ELR (cell line): ENCODE results near the gene FMN2.

Experiments used
- DNase-seq: peaks from one replicate; pipeline ENCODE4 v3.0.0-alpha.2; 2015; ENCODE audit warnings: low read depth

The FMN2 gene

DNA sequence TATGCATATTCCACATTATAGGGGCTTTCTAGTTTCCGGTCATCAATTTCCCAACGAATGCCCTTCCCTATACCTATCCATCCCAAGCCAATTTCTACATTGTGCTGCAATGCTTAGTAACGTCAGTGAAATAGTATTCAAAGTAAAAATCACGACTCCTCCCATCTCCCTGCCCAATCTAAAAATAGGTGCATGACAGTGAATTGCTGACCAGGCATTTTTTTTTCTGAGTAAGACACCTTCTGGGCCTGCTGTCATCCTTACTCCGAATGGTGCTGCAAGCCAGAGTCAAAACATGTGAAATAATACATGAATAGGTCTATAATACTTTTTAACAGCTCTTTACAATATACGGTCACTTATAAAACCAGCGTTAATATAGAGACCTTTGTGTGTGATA is 400.1 kb downstream of the FMN2 start:
- DNase-seq: no peak

DNA sequence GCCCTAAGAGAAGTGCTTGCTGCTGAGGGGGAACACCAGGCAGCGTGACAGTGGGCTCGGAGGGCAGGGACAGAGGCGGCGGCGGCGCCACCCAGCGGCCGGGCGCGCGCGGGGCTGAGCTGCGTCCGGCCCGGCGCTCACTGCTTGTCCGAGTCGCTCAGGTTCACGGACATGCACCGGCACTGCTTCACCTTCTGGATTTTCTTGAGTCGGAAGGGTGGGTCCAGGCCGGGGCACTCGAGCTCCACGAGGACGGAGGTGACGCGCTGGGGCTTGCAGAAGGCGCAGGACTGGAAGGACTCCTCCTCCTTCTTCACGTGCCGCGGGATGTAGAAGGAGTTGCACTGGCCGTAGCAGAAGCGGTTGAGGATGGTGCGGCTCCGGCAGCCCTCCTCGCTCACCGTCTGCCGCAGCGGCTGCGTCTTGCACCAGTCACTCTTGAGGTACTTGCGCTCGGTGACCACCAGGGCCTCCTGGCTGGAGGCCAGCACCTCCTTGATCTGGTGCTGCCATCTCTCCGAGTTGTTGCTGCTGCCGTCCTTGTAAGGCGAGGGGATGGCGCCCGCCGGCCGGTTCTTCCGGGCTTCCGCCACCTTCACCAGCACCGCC is 401.3 kb downstream of the FMN2 start:
- no peak for DNase-seq

DNA sequence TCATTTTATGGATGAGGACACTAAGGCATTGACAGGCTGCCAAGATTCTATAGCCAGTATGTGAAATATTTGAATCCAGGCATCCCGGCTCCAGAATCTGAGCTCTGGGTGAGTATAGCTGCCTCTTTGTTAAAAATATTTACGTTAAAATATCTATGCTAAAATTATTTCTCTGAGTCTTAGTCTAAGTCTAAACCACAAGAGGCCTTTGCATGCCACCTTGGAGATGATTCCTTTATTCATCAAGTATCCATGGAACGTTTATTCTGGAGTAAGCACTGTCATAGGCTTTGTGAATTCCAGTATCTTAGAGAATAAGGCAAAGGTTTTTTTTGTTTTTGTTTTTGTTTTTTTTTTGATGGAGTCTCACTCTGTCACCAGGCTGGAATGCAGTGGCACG is 403.9 kb downstream of the FMN2 start:
- peak; percentile 25 for DNase-seq

DNA sequence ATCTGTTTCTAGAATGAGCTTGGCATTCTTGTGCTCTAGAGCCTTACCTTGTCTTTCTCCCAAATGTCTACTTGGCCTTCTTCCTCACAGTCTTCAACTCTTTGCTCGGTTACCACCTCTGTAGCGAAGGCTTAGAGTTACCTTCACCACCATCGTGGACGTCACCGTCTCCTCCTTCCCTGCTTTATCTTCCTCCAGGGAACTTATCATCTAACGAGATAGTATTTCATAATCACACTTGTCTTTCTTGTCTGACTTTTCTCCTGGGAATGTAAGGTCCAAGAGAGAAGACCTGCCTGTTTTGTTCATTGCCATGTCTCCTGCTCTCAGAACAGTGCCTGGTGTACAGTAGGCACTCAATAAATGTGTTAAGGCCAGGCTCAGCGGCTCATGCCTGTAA is 404.7 kb downstream of the FMN2 start:
- DNase-seq: no peak

DNA sequence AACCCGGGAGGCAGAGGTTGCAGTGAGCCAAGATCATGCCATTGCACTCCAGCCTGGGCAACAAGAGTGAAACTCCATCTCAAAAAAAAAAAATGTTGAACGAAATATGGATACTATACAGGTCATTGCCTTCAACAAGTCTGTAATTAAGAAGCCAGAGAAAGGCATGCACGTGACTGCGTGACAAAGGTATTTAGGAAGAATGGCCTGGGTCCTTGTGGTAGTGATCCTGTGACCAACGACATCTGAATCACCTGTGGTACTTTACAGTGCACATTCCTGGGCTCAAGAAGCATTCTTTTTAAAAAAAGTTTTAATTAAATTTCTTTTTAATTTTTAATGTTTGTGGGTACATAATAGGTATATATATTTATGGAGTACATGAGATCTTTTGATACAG is 405.3 kb downstream of the FMN2 start:
- peak; percentile 50 for DNase-seq

DNA sequence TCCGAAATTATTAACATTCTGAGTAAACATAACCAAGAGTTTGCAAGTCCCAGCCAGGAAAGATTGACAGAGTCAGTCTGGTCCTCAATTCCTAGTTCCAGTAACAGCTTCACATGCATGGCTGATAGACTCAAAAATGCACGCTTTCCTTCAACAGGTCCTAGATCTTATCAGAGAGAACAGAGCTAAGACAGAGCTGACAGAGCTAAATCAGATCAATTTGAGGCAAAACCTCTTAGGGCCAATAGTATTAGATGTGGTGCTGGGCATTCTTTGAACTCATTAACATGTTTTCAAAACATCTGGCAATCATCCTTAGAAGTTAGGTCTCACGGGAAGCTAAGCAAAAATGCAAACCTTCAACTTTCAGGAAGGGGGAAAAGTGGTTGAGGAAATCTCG is 406.2 kb downstream of the FMN2 start:
- no peak for DNase-seq

DNA sequence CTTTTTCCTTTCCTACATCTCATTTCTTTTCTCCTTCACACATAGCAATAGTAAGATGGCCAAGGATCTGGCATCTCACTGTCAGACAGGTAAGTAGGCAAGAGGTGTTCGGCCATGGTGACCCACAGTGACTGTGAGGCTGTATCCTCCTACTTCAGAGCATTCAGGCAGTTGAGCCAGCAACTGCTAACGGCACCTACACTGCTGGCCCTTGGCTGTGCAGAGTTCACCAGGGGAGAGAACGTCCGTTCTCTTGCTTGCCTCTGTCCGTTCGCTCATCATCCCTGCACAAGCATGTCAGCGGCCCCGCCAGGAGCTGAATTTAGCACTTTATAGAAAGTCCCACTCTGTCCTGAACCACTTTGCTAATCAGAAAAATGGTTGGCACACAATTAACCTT is 406.7 kb downstream of the FMN2 start:
- no peak for DNase-seq

DNA sequence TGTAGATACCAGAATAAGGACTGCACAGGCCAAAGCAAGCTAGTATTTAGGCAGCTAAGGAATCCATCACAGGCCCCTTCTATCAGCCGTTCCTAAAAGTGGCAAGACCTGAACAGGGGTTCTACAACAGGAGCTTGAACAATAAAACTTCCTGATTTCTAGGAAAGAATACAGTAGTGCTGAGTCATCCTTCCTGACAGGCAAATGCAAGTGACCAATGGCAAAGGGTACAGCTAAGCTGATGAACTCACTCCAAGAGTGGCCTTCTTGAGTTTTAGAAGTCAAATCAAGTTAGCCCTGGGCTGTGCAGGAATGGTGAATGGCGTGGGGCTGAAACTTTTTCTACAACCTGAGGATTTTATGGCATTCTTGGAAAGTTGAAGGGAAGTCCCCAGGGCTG is 407.3 kb downstream of the FMN2 start:
- DNase-seq: peak; percentile 77

DNA sequence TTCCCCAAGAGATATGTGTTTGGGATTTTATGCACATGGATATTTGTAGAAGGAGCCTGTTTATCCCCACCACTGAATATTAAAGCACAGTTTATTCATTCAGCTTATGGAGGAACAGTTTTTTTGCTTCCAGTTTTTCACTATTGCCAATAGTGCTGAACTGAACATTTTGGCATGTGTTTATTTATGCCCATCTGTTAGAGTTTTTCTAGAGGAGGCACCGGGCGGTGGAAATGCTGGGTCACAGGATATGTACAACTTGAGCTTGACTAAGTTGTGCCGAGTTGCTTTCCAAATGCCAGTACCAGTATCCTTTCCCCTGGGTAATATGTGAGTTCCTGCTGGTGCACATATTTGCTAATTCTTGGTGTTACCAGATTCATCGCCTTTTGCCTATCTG is 409.0 kb downstream of the FMN2 start:
- DNase-seq: no peak

DNA sequence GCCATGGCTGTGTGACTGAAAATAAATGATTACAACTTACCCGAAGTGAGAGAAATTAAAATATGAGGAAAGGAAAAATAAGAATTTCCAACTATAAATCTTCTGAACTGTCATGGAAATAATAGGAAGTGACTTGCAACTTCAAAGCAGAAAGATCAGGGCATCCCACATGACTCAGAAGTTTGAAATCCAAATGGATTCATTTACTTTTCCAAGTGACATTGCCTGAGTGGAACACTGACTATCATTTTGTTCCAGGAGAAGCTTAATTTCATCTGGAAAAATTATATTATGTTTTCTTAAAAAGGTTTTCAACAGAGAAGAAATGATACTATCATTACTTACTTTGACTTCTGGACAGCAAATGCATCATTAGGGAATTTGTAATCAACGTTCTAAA is 409.4 kb downstream of the FMN2 start:
- DNase-seq: peak; percentile 69

DNA sequence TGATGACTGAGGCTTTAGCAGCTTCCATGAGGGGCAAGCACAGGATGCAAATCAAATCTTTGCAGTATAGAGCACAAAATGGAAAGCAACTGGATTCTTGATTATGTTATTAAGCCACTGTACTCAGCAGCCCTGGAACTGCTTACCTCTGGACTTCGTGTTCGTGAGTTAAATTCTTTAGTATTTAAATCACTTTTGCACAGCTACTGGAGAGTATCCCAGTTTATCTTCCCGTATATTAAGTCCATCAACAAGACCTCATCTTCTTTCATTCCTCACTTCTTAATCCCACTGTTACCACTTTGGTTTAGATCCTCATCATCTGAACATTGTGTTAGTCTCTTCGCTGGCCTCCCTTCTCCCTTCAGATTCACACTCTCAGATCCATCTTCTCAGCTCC is 411.4 kb downstream of the FMN2 start:
- no peak for DNase-seq

DNA sequence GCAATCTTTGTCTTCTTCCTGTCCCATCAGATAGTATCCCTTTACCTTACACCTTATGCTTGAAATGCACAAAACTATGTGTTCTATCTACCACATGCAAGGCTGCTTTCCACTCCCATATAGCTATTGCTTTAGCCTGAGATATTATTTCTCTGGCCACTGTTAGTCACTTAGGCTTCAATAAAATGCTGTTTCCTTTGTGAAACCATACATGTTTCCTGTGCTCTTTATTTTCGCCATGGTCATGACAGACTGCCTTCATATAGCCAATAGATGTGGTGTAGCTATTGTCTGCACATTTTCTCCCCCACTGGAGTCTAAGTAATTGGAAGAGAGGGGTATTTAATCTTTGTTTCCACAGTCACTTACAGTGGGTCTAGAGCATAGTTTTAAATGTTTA is 411.9 kb downstream of the FMN2 start:
- DNase-seq: no peak

DNA sequence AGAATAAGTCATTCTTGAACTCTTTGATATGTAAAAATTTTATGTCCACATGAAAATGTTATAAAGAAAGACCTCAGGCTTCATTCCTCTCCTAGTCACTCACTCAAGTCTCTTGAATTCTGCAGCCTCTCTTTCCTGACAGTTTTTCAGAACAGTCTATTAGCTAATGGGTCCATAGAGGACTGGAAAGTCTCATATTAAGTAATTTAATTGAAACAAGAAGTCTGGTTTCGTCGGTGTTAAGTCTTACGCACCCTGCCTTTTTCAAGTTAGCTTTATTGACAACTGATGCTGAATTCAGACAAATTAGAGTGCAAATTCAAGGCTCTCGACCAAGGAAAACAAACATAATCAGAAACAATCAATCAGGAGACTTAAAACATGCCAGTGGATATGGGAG is 414.5 kb downstream of the FMN2 start:
- no peak for DNase-seq

DNA sequence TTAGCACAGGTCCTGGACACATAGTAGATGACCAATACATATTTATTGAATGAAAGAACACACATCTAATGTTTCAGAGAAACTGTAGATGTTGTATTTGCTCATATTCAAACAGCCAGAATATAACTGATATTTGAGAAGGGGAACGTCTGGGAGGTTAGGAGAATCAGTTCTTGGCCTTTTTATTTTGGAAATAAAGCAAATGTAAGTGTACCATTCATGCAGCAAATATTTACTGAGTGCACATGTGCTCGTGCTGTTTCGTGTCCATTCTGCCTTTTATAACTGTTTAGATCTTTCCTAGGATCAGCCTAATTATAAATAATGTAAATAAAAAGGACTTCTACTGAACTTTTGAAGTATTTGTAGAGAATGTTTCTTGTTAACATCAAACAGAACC is 416.5 kb downstream of the FMN2 start:
- DNase-seq: no peak

DNA sequence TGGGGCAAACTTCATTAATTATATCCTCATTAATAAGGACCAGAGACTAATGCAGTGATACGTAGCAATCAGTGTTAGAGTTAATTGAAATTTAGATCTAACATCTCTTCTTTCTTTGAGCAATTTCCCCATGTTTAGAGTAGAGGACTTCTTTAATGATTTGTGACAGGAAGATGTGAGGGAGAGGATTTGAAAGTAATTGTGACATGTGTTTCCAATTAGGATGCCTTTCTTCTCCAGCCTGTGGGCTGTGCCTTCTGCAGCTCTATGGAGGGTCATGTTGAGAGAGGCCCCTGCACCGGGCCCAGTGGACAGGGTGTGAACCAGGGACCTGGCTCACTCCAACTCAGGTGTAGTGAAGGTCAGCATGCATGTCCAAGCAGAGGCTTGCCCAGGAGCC is 417.3 kb downstream of the FMN2 start:
- DNase-seq: no peak

DNA sequence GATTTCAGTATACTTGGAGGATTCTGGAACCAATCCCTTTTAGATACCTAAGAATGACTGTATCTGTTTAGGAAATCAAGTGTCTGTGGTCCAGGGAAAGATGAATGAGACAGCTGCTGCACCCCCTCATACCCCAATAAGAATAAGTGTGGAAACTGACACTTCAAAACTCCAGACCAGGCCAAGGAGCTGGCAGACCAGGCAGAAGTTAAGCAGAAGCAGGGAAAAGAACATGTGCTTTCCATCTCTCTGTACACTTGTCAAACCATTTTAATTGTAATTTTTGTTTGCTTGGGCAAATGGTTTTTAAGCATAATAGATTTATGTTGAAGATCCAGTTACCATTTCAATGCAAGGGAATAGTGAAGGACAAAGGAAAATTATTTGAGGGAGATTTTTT is 420.1 kb downstream of the FMN2 start:
- no peak for DNase-seq

DNA sequence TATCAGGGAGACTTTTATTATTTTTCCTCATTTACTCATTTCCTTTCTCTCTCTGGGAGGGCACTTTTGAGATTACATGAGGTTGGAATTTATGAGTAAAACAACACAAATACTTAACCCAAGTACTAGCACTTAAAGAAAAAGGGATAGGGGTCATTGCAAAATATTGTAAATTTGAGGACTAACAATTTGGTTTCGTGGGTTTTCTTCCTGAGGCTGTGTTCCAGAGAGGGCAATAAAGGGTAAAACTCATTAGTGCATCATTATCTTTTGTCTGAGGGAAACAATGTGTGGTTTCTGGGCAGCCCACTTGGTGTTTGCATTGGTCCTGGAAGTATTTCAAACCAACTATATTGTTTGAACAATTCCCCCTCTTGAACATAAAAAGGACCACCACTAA is 423.8 kb downstream of the FMN2 start:
- peak; percentile 33 for DNase-seq

DNA sequence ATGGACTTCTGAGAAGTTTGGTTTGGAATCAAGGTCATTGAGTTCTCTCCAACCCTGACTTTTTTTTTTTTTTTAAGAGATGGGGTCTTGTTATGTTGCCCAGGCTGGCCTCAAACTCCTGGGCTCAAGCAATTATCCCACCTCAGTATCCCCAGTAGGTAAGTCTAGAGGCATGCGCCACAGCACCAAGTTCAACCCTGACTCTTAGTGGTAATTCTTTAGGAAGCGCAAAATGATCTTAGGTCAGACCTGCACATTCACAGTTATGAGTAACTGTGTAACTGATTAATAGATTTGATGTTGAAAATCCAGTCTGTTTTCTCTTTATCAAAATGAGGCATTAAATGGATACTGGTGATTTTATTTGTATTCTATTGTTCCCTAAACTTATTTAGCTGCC is 424.4 kb downstream of the FMN2 start:
- DNase-seq: no peak

DNA sequence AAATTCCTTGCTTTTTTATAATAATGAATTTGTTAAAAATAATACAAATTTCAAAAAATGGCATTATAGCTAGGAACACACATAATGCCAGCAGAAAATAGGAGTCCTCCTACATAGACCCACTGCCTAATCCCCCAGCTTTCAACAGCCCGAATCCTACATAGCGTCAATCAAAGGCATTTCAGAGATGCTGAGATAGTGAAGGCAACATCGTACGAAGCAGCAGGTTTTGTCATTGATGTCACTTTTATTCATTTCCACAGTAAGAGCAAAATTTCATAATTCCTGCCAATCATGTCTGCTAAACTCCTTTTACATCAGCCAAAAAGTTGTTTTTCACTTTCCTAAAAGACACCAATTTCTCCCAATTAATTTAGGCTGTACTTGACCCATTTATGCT is 426.2 kb downstream of the FMN2 start:
- no peak for DNase-seq

DNA sequence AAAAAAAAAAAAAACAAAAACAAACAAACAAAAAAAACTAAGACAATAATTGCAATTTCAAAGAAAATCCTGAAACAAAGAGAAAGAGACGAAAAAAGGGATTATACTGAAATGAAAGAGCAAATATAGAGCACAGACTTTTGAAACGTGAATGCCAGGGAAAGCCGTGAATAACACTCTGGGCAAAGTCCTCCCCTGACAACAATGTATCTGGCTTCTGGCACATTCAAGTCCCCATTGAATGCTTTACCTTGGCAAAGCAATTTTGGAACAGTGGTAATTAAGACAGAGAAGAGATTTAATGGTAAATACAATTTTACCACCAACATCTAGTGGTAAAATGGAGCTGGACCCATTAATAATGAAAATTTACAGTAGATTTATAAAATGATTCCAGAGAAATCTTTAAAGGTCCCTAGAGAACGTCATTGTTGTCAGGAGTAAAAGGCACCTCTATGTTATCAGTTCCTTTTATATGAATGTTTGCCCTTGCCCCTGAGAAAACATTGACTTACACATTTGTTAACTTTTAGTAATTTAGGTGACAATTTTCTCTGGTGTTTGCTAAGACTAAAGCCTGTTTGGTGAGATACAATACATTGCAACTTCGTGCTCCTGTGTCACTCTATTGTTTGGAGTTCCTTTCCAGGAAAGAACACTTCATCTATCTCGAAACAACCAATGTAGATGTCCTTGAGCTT is 430.6 kb downstream of the FMN2 start:
- no peak for DNase-seq

DNA sequence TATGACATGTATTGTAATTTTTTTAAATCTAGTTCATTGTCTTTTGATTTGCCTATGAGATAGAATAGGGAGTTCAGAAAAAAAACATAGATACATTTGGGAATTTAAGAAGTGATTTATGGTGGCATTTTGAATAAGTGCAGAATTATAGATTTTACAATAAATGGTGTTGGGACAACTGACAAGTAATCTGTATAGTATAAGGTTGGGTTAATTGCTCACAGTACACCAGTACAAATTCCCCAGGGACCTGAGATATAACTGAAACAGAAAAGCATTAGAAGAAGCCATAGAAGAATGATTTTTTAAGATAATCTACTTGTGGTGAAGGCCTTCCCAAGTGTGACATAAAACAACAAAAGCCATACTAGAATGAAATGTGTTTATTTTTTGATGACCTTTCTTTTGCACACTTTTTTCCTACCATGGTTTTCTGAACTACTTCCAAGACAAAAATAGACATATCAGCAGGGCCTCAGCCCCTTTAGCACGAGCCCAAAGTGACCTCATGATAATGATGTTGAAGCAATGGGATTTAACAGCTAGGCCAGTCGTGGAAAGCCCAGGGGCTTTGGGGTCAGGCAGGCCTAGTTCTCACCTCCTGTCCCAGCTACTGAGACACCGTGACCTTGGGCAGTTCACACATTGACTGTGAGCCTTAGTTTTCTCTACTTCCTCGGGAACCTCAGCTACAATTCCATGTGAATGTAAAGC is 432.8 kb downstream of the FMN2 start:
- no peak for DNase-seq
